Activated naive CD4-positive, alpha-beta T cell treated with anti-CD3 and anti-CD28 coated beads for 36 hours (primary cell): ENCODE data around the gene ARHGAP15. TPM values are rescaled to one million over a fixed set of nuclear protein-coding genes. Genes with fewer than 3 reads are reported as not detected.

Experiments
- CTCF ChIA-PET: fragments of 350-600 bp; sonication (Branson Sonifier 250); formaldehyde crosslinking; loops from one replicate; lab custom pipeline; 2021; ENCODE audit warnings: antibody characterized with exemption; lab: Charles Lee
- DNase-seq: peaks from one replicate; pipeline ENCODE4 v3.0.0-alpha.2; 2020
- H3K27ac Mint-ChIP-seq: one replicate; pipeline ENCODE4 v1.8.0; 2021; ENCODE audit warnings: mild to moderate bottlenecking, mixed read lengths
- H3K27me3 Mint-ChIP-seq: one replicate; pipeline ENCODE4 v1.8.0; 2021; ENCODE audit warnings: low read depth, mixed read lengths
- H3K36me3 Mint-ChIP-seq: one replicate; pipeline ENCODE4 v1.8.0; 2021; ENCODE audit warnings: low read depth, mixed read lengths
- H3K4me1 Mint-ChIP-seq: one replicate; pipeline ENCODE4 v1.8.0; 2021; ENCODE audit warnings: low read depth, mixed read lengths
- H3K4me3 Mint-ChIP-seq: one replicate; pipeline ENCODE4 v1.8.0; 2021; ENCODE audit warnings: mild to moderate bottlenecking, moderate library complexity, mixed read lengths
- H3K9me3 Mint-ChIP-seq: one replicate; pipeline ENCODE4 v1.8.0; 2021; ENCODE audit warnings: mixed read lengths
- intact Hi-C: fragments of 100-400 bp; cut with micrococcal nuclease; formaldehyde crosslinking; loops from one replicate; pipeline ENCODE4 v1.15.1; 2023
- total RNA-seq, 2 experiments: library from RNA; stranded (reverse); gene quantifications; one replicate each; pipeline ENCODE4 v1.2.3, GENCODE V29; 2021

ARHGAP15 gene
- total RNA-seq, 2 experiments from 2014 or later: 85.7 to 90.1 TPM

DNA sequence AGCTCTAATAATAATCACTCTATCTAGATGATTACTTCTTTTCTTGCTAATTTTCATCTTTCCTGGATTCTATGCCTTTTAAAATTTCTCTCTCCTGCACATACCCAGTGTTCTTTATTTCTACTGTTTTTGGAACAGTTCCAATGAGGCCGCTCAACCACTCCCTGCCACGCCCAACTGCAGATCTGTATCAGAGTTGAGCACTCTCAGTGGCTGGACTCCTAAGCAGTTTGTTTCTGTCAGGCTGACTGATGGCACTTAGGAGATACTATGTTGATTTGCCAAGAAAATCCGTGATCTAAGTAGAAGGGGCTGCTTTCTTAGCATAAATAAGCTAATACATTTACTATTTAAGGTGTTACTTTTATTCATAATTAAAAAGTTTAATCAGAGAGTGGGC is 192.8 kb downstream of the ARHGAP15 start:
- no peak overlapping the region for H3K4me3 Mint-ChIP-seq
- H3K9me3 Mint-ChIP-seq: no peaks in the 10 kb centered on the region
- H3K4me1 Mint-ChIP-seq: peaks cover 19% of the 10 kb centered on the region
- peaks cover 25% of the 10 kb centered on the region for H3K36me3 Mint-ChIP-seq
- no peak for DNase-seq
- H3K27me3 Mint-ChIP-seq: no peaks in the 10 kb centered on the region
- no peak overlapping the region for H3K27ac Mint-ChIP-seq
- intact Hi-C loops: no loop called here
- CTCF ChIA-PET: no interaction called here

GRCh38 chr2:143329288-143329687 is 200.1 kb downstream of the ARHGAP15 start:
- Mint-ChIP-seq H3K36me3 (peaks cover 2% of the 10 kb centered on the region), H3K9me3 (no peaks in the 10 kb centered on the region), H3K27me3 (no peaks in the 10 kb centered on the region), H3K27ac (no peak overlapping the region), H3K4me3 (no peak overlapping the region), H3K4me1 (peaks cover 48% of the 10 kb centered on the region)
- no peak for DNase-seq
- CTCF ChIA-PET: no interaction called here
- intact Hi-C loops: no loop called here

GRCh38 chr2:143333168-143333791 is 204.1 kb downstream of the ARHGAP15 start:
- Mint-ChIP-seq H3K4me1 (peaks cover 46% of the 10 kb centered on the region), H3K27me3 (no peaks in the 10 kb centered on the region), H3K4me3 (no peak overlapping the region), H3K9me3 (no peaks in the 10 kb centered on the region), H3K27ac (no peak overlapping the region), H3K36me3 (no peaks in the 10 kb centered on the region)
- CTCF ChIA-PET: no interaction called here
- no peak for DNase-seq
- intact Hi-C loops: no loop called here

DNA sequence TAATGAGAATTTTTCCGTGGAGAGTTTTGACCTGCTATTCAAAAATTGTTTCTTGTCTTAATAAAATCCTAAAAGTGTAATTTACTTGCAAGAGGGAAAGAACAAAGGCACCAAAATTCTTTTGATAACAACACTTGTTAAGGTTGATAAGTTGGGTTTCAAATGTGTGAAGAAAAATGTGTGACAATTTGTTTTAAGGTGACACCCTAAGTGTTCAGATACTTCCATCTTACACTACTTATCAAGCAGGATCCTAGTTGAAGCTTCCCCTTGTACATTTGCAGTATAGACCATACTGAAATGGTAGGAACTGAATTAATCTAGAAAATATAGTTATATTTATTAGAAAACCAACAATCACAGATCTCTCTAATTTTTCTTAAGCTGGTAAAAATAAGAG is 204.6 kb downstream of the ARHGAP15 start:
- H3K4me3 Mint-ChIP-seq: no peak overlapping the region

GRCh38 chr2:143334837-143335236 is 205.6 kb downstream of the ARHGAP15 start:
- DNase-seq: no peak
- no peaks in the 10 kb centered on the region for H3K9me3 Mint-ChIP-seq
- intact Hi-C loops: no loop called here
- H3K4me3 Mint-ChIP-seq: no peak overlapping the region
- H3K27me3 Mint-ChIP-seq: no peaks in the 10 kb centered on the region
- peaks cover 37% of the 10 kb centered on the region for H3K4me1 Mint-ChIP-seq
- CTCF ChIA-PET: no interaction called here
- H3K27ac Mint-ChIP-seq: peak overlapping the region; percentile 30
- H3K36me3 Mint-ChIP-seq: peaks cover 2% of the 10 kb centered on the region

More for the DNA sequence above, 204.6 kb downstream of the ARHGAP15 start:
- H3K9me3 Mint-ChIP-seq: no peaks in the 10 kb centered on the region
- CTCF ChIA-PET: no interaction called here
- H3K36me3 Mint-ChIP-seq: no peaks in the 10 kb centered on the region
- no peaks in the 10 kb centered on the region for H3K27me3 Mint-ChIP-seq
- H3K27ac Mint-ChIP-seq: no peak overlapping the region
- intact Hi-C loops: no loop called here
- peaks cover 44% of the 10 kb centered on the region for H3K4me1 Mint-ChIP-seq
- DNase-seq: no peak

- H3K4me1 Mint-ChIP-seq: peaks cover 40% of the 10 kb centered on the region
- H3K27ac Mint-ChIP-seq: no peak overlapping the region
- H3K4me3 Mint-ChIP-seq: no peak overlapping the region
- no peak for DNase-seq
- H3K9me3 Mint-ChIP-seq: no peaks in the 10 kb centered on the region
- peaks cover 3% of the 10 kb centered on the region for H3K36me3 Mint-ChIP-seq
- CTCF ChIA-PET: interaction anchor here (1.3 kb wide), 1 partner anchor 11 kb away, joined by 3 read pairs; no protein-coding TSS in a partner anchor
- no peaks in the 10 kb centered on the region for H3K27me3 Mint-ChIP-seq
- intact Hi-C loops: no loop called here
Observed at GRCh38 chr2:143336719-143337210, 207.5 kb downstream of the ARHGAP15 start.

DNA sequence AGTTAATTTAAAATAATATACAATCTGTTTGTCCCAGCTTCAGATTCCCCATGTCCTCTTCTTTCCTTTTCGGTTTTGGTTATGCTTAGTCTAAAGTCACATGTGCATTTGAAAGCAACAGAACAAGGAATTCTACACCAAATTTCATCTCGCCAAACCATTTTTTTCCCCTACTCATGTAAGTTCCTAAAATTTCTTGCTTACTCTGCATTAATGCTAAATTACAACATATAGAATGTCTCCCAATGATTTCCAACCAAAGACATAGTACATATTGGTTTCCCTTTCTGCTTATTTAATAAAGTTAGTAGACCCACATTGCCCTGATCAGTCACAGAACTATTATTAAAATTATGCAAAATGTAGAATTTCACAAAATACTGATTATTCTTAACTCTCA is 212.3 kb downstream of the ARHGAP15 start:
- intact Hi-C loops: no loop called here
- H3K4me3 Mint-ChIP-seq: no peak overlapping the region
- H3K4me1 Mint-ChIP-seq: peaks cover 25% of the 10 kb centered on the region
- no peak overlapping the region for H3K27ac Mint-ChIP-seq
- peaks cover 6% of the 10 kb centered on the region for H3K36me3 Mint-ChIP-seq
- H3K27me3 Mint-ChIP-seq: no peaks in the 10 kb centered on the region
- no peak for DNase-seq
- no peaks in the 10 kb centered on the region for H3K9me3 Mint-ChIP-seq
- CTCF ChIA-PET: interaction anchor here (0.6 kb wide), 1 partner anchor 23 kb away, joined by 4 read pairs; no protein-coding TSS in a partner anchor

DNA sequence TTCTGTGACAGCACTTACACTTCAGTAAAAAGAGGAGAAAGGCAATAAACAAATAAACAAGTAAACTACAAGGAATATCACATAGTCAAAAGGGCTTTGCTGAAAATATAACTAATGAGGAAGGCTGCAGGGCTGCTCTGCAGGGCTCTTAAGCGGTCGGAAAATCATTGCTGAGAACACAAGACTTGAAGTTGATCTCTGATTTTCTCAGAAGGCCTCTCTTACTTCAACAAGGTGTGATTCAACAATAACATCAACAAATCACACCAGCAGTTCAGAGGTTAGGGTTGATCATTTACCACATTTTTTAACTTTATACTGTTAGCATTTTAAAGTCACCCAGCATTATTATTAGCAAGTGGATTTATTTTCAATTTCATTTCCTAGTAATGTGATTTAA is 215.6 kb downstream of the ARHGAP15 start:
- H3K27ac Mint-ChIP-seq: no peak overlapping the region
- no peak for DNase-seq
- H3K9me3 Mint-ChIP-seq: no peaks in the 10 kb centered on the region
- H3K27me3 Mint-ChIP-seq: no peaks in the 10 kb centered on the region
- CTCF ChIA-PET: no interaction called here
- H3K4me3 Mint-ChIP-seq: no peak overlapping the region
- peaks cover 8% of the 10 kb centered on the region for H3K36me3 Mint-ChIP-seq
- peaks cover 21% of the 10 kb centered on the region for H3K4me1 Mint-ChIP-seq
- intact Hi-C loops: no loop called here

DNA sequence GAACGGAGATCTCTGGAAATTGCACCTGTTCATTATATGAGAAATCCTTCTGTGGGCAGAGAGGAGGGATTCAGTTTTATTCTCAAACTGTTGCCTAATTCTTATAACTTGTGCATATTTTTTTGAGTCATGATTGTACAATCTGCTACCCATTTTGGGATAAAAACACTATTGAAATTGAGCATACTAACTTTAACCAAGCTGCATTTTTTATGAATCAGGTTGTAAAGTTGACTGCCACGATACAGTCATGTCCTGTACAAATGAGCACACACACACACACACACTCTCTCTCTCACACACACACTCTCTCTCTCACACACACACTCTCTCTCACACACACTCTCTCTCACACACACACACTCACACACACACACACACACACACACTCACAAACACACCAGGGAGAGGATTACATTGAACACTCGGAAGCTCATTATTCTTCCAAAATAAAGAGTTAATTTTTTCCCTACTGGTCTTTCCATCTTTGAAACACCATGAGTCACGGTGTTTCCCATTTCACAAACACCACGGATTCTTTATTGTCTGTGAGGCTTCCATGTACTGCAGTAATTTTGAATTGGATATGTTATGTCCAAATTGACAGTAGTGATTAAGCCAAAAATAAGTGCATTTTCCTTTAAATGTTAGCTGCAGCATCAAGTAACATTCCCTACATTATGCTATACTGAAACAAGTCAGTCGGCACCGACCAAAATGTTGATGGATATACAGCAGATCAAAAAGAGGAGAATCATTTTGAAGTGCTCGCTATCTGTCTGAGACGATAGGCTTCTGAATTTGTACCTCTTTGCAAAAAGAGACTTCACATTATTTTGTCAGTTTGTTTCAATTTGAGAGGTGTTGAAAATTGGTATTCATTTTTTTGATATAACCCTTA is 216.9 kb downstream of the ARHGAP15 start:
- no peak for DNase-seq
- Mint-ChIP-seq H3K27me3 (no peaks in the 10 kb centered on the region), H3K36me3 (peaks cover 7% of the 10 kb centered on the region), H3K4me3 (no peak overlapping the region), H3K27ac (no peak overlapping the region), H3K9me3 (no peaks in the 10 kb centered on the region), H3K4me1 (peaks cover 17% of the 10 kb centered on the region)
- intact Hi-C loops: no loop called here
- CTCF ChIA-PET: interaction anchor here (1.1 kb wide), 1 partner anchor 62 kb away, joined by 3 read pairs; no protein-coding TSS in a partner anchor

GRCh38 chr2:143347271-143347695 is 218.1 kb downstream of the ARHGAP15 start:
- Mint-ChIP-seq H3K27me3 (no peaks in the 10 kb centered on the region), H3K36me3 (peaks cover 6% of the 10 kb centered on the region), H3K9me3 (no peaks in the 10 kb centered on the region), H3K4me1 (peaks cover 15% of the 10 kb centered on the region), H3K4me3 (no peak overlapping the region), H3K27ac (no peak overlapping the region)
- CTCF ChIA-PET: interaction anchor here (0.6 to 1.1 kb wide), 3 partner anchors 10 to 63 kb away, joined by 3 to 4 read pairs (median 3); no protein-coding TSS in a partner anchor
- intact Hi-C loops: no loop called here
- no peak for DNase-seq

- CTCF ChIA-PET: interaction anchor here (0.8 kb wide), 1 partner anchor 10 kb away, joined by 3 read pairs; no protein-coding TSS in a partner anchor
- Mint-ChIP-seq H3K4me3 (no peak overlapping the region), H3K27ac (no peak overlapping the region), H3K4me1 (peaks cover 15% of the 10 kb centered on the region), H3K27me3 (no peaks in the 10 kb centered on the region), H3K9me3 (no peaks in the 10 kb centered on the region), H3K36me3 (peaks cover 6% of the 10 kb centered on the region)
- DNase-seq: no peak
- intact Hi-C loops: no loop called here
Observed at GRCh38 chr2:143347901-143348414, 218.7 kb downstream of the ARHGAP15 start.

GRCh38 chr2:143354050-143354750 is 225.0 kb downstream of the ARHGAP15 start:
- CTCF ChIA-PET: no interaction called here
- Mint-ChIP-seq H3K27ac (no peak overlapping the region), H3K4me3 (no peak overlapping the region), H3K36me3 (peaks cover 2% of the 10 kb centered on the region), H3K27me3 (no peaks in the 10 kb centered on the region), H3K4me1 (peaks cover 7% of the 10 kb centered on the region), H3K9me3 (no peaks in the 10 kb centered on the region)
- intact Hi-C loops: no loop called here
- no peak for DNase-seq
